Sigmoid colon (tissue), 7 donors: Measurements from ENCODE around the gene MYO5B. TPM values are rescaled to one million over a fixed set of nuclear protein-coding genes. Genes with fewer than 3 reads are reported as not detected.

Experiments
- DNase-seq: peaks from one replicate; pipeline ENCODE4 v3.0.0-alpha.2; 2019
- H3K27ac ChIP-seq, 4 donors: fragments of 200-600 bp; sonication (generic); one replicate each; pipeline ENCODE4 v1.5.1; 2016 to 2019; ENCODE audit warnings: mild to moderate bottlenecking in 1 of 4
- H3K27me3 ChIP-seq, 3 donors: fragments of 200-600 bp; sonication (generic); one replicate each; pipeline ENCODE4 v1.5.1; 2019; ENCODE audit warnings: mild to moderate bottlenecking in 1 of 3
- H3K36me3 ChIP-seq, 4 donors: fragments of 200-600 bp; sonication (generic); one replicate each; pipeline ENCODE4 v1.5.1; 2016 to 2019
- H3K4me1 ChIP-seq, 4 donors: fragments of 200-600 bp; sonication (generic); one replicate each; pipeline ENCODE4 v1.5.1; 2017 to 2019
- H3K4me3 ChIP-seq, 4 donors: fragments of 200-600 bp; sonication (generic); one replicate each; pipeline ENCODE4 v1.5.1; 2017 to 2019; ENCODE audit warnings: mild to moderate bottlenecking in 2 of 4, moderate library complexity in 1 of 4
- H3K9me3 ChIP-seq, 4 donors: fragments of 200-600 bp in 3 of 4; sonication (generic) in 3 of 4; one replicate each; pipeline versions ENCODE4 v1.5.1 to v1.6.1; 2013 to 2019
- CTCF ChIP-seq, 4 experiments: fragments of 450-650 bp in 3 of 4; fragments of 200-600 bp in 1 of 4; IDR thresholded peaks; one replicate each; pipeline ENCODE4 v1.5.1; 2016 to 2019; ENCODE audit warnings: antibody characterized with exemption in 4 of 4, mild to moderate bottlenecking in 3 of 4, moderate library complexity in 2 of 4
- EP300 ChIP-seq, 4 donors: sonication (generic); formaldehyde crosslinking; IDR thresholded peaks; one replicate each; pipeline ENCODE4 v1.6.1; 2017; ENCODE audit warnings: antibody characterized with exemption in 4 of 4
- POLR2A ChIP-seq, 2 donors: fragments of 450-650 bp; IDR thresholded peaks; one replicate each; pipeline ENCODE4 v1.6.1; 2016; ENCODE audit warnings: antibody characterized with exemption in 2 of 2, mild to moderate bottlenecking in 2 of 2, moderate library complexity in 2 of 2
- POLR2AphosphoS5 ChIP-seq, 4 donors: sonication (generic); formaldehyde crosslinking; IDR thresholded peaks; one replicate each; pipeline ENCODE4 v1.6.1; 2017; ENCODE audit warnings: antibody characterized with exemption in 4 of 4
- WGBS, 2 donors: extraction: QIAGEN DNeasy Blood & Tissue Kit; methylation state at CpG; one replicate each; pipeline ENCODE4 v1.1.7; 2013; 5-methylcytosine and 5-hydroxymethylcytosine counted together
- intact Hi-C: fragments of 100-400 bp; cut with DNase I; formaldehyde crosslinking; loops from one replicate; pipeline ENCODE4 v1.15.1; 2023
- polyA plus RNA-seq, 3 donors: library from polyadenylated mRNA; stranded (reverse); fragments of 200-250 nt; gene quantifications; one replicate each; pipeline ENCODE4 v1.2.3, GENCODE V29; 2013
- total RNA-seq, 4 donors: library from RNA; depleted of rRNA; stranded (reverse); fragments of >200 nt; gene quantifications; one replicate each; pipeline ENCODE4 v1.1.0, GENCODE V29; 2016
- donor health status: healthy with polysubstance abuse.
- donor health status: Bipolar disorder and iron deficiency.
- donor health status: healthy.

The MYO5B gene
- total and polyA plus RNA-seq, 7 donors = 0.14 to 80.7 (median 3.0) TPM

GRCh38 chr18:49913221-49913620 is 281.7 kb downstream of the MYO5B start:
- no peaks in the 10 kb centered on the region for H3K9me3 ChIP-seq
- no peaks in the 10 kb centered on the region for H3K36me3 ChIP-seq
- H3K4me3 ChIP-seq = no peak overlapping the region
- H3K27me3 ChIP-seq = peaks cover 0 to 14% (median 0%) of the 10 kb centered on the region in 3 donors
- DNase-seq = no peak
- TF ChIP-seq CTCF (IDR thresholded peaks at IDR 0.05) (no peak), POLR2AphosphoS5 (IDR thresholded peaks at IDR 0.05) (no peak), POLR2A (IDR thresholded peaks at IDR 0.05) (no peak), EP300 (IDR thresholded peaks at IDR 0.05) (no peak)
- H3K27ac ChIP-seq = no peak overlapping the region
- 89 to 95% methylated on average over 3 of the region's 3 CpGs for WGBS, 2 donors
- intact Hi-C loops = no loop called here
- no peaks in the 10 kb centered on the region for H3K4me1 ChIP-seq

GRCh38 chr18:49911427-49911826 is 283.5 kb downstream of the MYO5B start:
- Histone ChIP-seq H3K4me3 (no peak overlapping the region), H3K27ac (no peak overlapping the region), H3K4me1 (no peaks in the 10 kb centered on the region), H3K36me3 (no peaks in the 10 kb centered on the region), H3K9me3 (no peaks in the 10 kb centered on the region), H3K27me3 (no peaks in the 10 kb centered on the region)
- TF ChIP-seq CTCF (IDR thresholded peaks at IDR 0.05) (no peak), POLR2A (IDR thresholded peaks at IDR 0.05) (no peak), EP300 (IDR thresholded peaks at IDR 0.05) (no peak), POLR2AphosphoS5 (IDR thresholded peaks at IDR 0.05) (no peak)
- intact Hi-C loops = no loop called here
- no peak for DNase-seq
- 45 to 56% methylated on average over 4 of the region's 4 CpGs for WGBS, 2 donors

GRCh38 chr18:49910986-49911385 is 284.0 kb downstream of the MYO5B start:
- no peaks in the 10 kb centered on the region for H3K4me1 ChIP-seq
- intact Hi-C loops = no loop called here
- no peak for DNase-seq
- no peaks in the 10 kb centered on the region for H3K36me3 ChIP-seq
- TF ChIP-seq POLR2A (IDR thresholded peaks at IDR 0.05) = no peak
- TF ChIP-seq POLR2AphosphoS5 (IDR thresholded peaks at IDR 0.05) = no peak
- TF ChIP-seq CTCF (IDR thresholded peaks at IDR 0.05) = no peak
- no peak for TF ChIP-seq EP300 (IDR thresholded peaks at IDR 0.05)
- no peak overlapping the region for H3K4me3 ChIP-seq
- no peaks in the 10 kb centered on the region for H3K27me3 ChIP-seq
- no peak overlapping the region for H3K27ac ChIP-seq
- no peaks in the 10 kb centered on the region for H3K9me3 ChIP-seq
- WGBS, 2 donors = 78 to 82% methylated on average over 2 of the region's 2 CpGs

GRCh38 chr18:49910019-49910418 is 284.9 kb downstream of the MYO5B start:
- WGBS, 2 donors = 86 to 91% methylated on average over 5 of the region's 5 CpGs
- Histone ChIP-seq H3K27ac (no peak overlapping the region), H3K4me1 (no peaks in the 10 kb centered on the region), H3K9me3 (no peaks in the 10 kb centered on the region), H3K4me3 (no peak overlapping the region), H3K36me3 (no peaks in the 10 kb centered on the region), H3K27me3 (no peaks in the 10 kb centered on the region)
- intact Hi-C loops = no loop called here
- DNase-seq = no peak
- TF ChIP-seq CTCF (IDR thresholded peaks at IDR 0.05) (no peak), EP300 (IDR thresholded peaks at IDR 0.05) (no peak), POLR2A (IDR thresholded peaks at IDR 0.05) (no peak), POLR2AphosphoS5 (IDR thresholded peaks at IDR 0.05) (no peak)

GRCh38 chr18:49907346-49907929 is 287.5 kb downstream of the MYO5B start:
- Histone ChIP-seq H3K27ac (no peak overlapping the region), H3K9me3 (no peaks in the 10 kb centered on the region), H3K4me3 (no peak overlapping the region), H3K36me3 (no peaks in the 10 kb centered on the region), H3K4me1 (no peaks in the 10 kb centered on the region), H3K27me3 (no peaks in the 10 kb centered on the region)
- 74 to 88% methylated on average over 3 of the region's 3 CpGs for WGBS, 2 donors
- DNase-seq = no peak
- TF ChIP-seq POLR2A (IDR thresholded peaks at IDR 0.05) = no peak
- no peak for TF ChIP-seq POLR2AphosphoS5 (IDR thresholded peaks at IDR 0.05)
- intact Hi-C loops = no loop called here
